Common myeloid progenitor, CD34-positive (primary cell): ENCODE results near the gene EGFL7.

Experiments used
- CTCF ChIA-PET: fragments of 350-600 bp; sonication (Branson Sonifier 250); formaldehyde crosslinking; loops from one replicate; lab custom pipeline; 2021; ENCODE audit warnings: antibody characterized with exemption; lab: Charles Lee
- POLR2A ChIA-PET: fragments of 350-600 bp; sonication (Branson Sonifier 250); formaldehyde crosslinking; loops from one replicate; lab custom pipeline; 2021; ENCODE audit warnings: antibody characterized with exemption; lab: Charles Lee
- DNase-seq, 3 donors: peaks; one replicate each; pipeline versions ENCODE4 v3.0.0 to v3.0.0-alpha.2; 2013
- H3K27ac ChIP-seq, 2 experiments: 1 replicate in 1 of 2; 2 replicates in 1 of 2; pipeline ENCODE4 v1.7.0; 2013; ENCODE audit warnings: inconsistent platforms in 2 of 2, low read length in 2 of 2, mild to moderate bottlenecking in 2 of 2, low read depth in 1 of 2, moderate library complexity in 1 of 2; ENCODE audit not compliant: severe bottlenecking in 2 of 2, insufficient read depth in 1 of 2, poor library complexity in 1 of 2
- H3K27me3 ChIP-seq, 5 experiments: replicated peaks in 2 of 5; 1 replicate in 3 of 5; 2 replicates in 2 of 5; pipeline versions ENCODE4 v1.6.1 to v1.7.0; 2013; ENCODE audit warnings: low read length in 4 of 5, mild to moderate bottlenecking in 2 of 5, moderate library complexity in 2 of 5, inconsistent platforms in 1 of 5; ENCODE audit not compliant: insufficient read depth in 5 of 5, control insufficient read depth in 4 of 5
- H3K36me3 ChIP-seq, 4 experiments: 1 replicate in 2 of 4; 2 replicates in 2 of 4; pipeline versions ENCODE4 v1.6.1 to v1.7.0; 2013; ENCODE audit warnings: low read length in 3 of 4, control low read depth in 1 of 4, mild to moderate bottlenecking in 1 of 4; ENCODE audit not compliant: control insufficient read depth in 4 of 4, insufficient read depth in 4 of 4
- H3K4me1 ChIP-seq, 4 experiments: 1 replicate in 3 of 4; 2 replicates in 1 of 4; pipeline versions ENCODE4 v1.6.1 to v1.7.1; 2013; ENCODE audit warnings: low read length in 3 of 4, mild to moderate bottlenecking in 3 of 4, control low read depth in 1 of 4, inconsistent platforms in 1 of 4, moderate library complexity in 1 of 4; ENCODE audit not compliant: control insufficient read depth in 4 of 4, insufficient read depth in 4 of 4; ENCODE audit errors: control extremely low read depth in 1 of 4
- H3K4me3 ChIP-seq, 7 experiments: 1 replicate in 4 of 7; 2 replicates in 3 of 7; pipeline versions ENCODE4 v1.5.1 to v1.7.0; 2013; ENCODE audit warnings: mild to moderate bottlenecking in 7 of 7, low read length in 6 of 7, moderate library complexity in 6 of 7, inconsistent platforms in 2 of 7, low read depth in 2 of 7, control low read depth in 1 of 7; ENCODE audit not compliant: insufficient read depth in 4 of 7, control insufficient read depth in 1 of 7; ENCODE audit errors: extremely low read depth in 1 of 7
- H3K9me3 ChIP-seq, 5 experiments: 1 replicate in 4 of 5; 2 replicates in 1 of 5; pipeline versions ENCODE4 v1.6.1 to v1.7.1; 2013; ENCODE audit warnings: low read length in 4 of 5, mild to moderate bottlenecking in 2 of 5, inconsistent platforms in 1 of 5, low read depth in 1 of 5, moderate library complexity in 1 of 5; ENCODE audit not compliant: control insufficient read depth in 4 of 5, insufficient read depth in 2 of 5; ENCODE audit errors: control extremely low read depth in 1 of 5
- WGBS: methylation state at CpG from one replicate; pipeline ENCODE4 v1.1.5; 2013; ENCODE audit not compliant: insufficient coverage; 5-methylcytosine and 5-hydroxymethylcytosine counted together

Gene EGFL7

GRCh38 chr9:136616948-136617695, 45.6 kb upstream of the EGFL7 start:
- Histone ChIP-seq H3K4me1 (peaks cover 0 to 79% (median 53%) of the 10 kb centered on the region in 4 experiments), H3K4me3 (peak overlapping the region in 1 of 7 experiments; percentile 13), H3K27me3 (no peaks in the 10 kb centered on the region), H3K9me3 (no peaks in the 10 kb centered on the region), H3K36me3 (no peaks in the 10 kb centered on the region), H3K27ac (no peak overlapping the region)
- ChIA-PET POLR2A (interaction anchor here (1.1 kb wide), 1 partner anchor 87 kb away, joined by 4 read pairs; no protein-coding TSS in a partner anchor), CTCF (interaction anchor here (0.7 to 3.7 kb wide), 3 partner anchors 12 to 21 kb away, joined by 3 to 20 read pairs (median 3); no protein-coding TSS in a partner anchor)
- 91% methylated on average over 17 of the region's 22 CpGs for WGBS
- DNase-seq, result no peak

GRCh38 chr9:136617746-136618579, 44.8 kb upstream of the EGFL7 start:
- Histone ChIP-seq H3K4me1 (peaks cover 0 to 87% (median 60%) of the 10 kb centered on the region in 4 experiments), H3K36me3 (no peaks in the 10 kb centered on the region), H3K9me3 (no peaks in the 10 kb centered on the region), H3K27me3 (no peaks in the 10 kb centered on the region), H3K4me3 (no peak overlapping the region), H3K27ac (no peak overlapping the region)
- DNase-seq, result no peak
- CTCF ChIA-PET, result interaction anchor here (0.7 to 3.7 kb wide), 3 partner anchors 11 to 22 kb away, joined by 3 to 20 read pairs (median 3); no protein-coding TSS in a partner anchor
- POLR2A ChIA-PET, result interaction anchor here (0.7 to 1.1 kb wide), 3 partner anchors 78 to 411 kb away, joined by 4 read pairs; no protein-coding TSS in a partner anchor
- WGBS, result 90% methylated on average over 22 of the region's 26 CpGs

- H3K27me3 ChIP-seq, result no peaks in the 10 kb centered on the region
- no peaks in the 10 kb centered on the region for H3K36me3 ChIP-seq
- ChIA-PET POLR2A (interaction anchor here (0.7 to 1.5 kb wide), 7 partner anchors 9 to 410 kb away, joined by 3 to 6 read pairs (median 4); no protein-coding TSS in a partner anchor), CTCF (interaction anchor here (1.3 to 3.7 kb wide), 6 partner anchors 10 to 132 kb away, joined by 3 to 20 read pairs (median 5); no protein-coding TSS in a partner anchor)
- H3K9me3 ChIP-seq, result no peaks in the 10 kb centered on the region
- H3K4me1 ChIP-seq, result peaks cover 0 to 96% (median 68%) of the 10 kb centered on the region in 4 experiments
- 26% methylated on average over 13 of the region's 27 CpGs for WGBS
- peak overlapping the region in 2 of 7 experiments; percentile 32 to 45 for H3K4me3 ChIP-seq
- H3K27ac ChIP-seq, result no peak overlapping the region
- DNase-seq, result peak; percentile 52 to 87 (median 79)
Observed at GRCh38 chr9:136618580-136619547, 43.9 kb upstream of the EGFL7 start.

GRCh38 chr9:136619742-136620440, 42.8 kb upstream of the EGFL7 start:
- peak in 2 of 3 donors; percentile 72 to 79 for DNase-seq
- H3K4me3 ChIP-seq, result peak overlapping the region in 3 of 7 experiments; percentile 4 to 45 (median 26)
- CTCF ChIA-PET, result interaction anchor here (1.3 to 3.7 kb wide), 6 partner anchors 9 to 133 kb away, joined by 3 to 20 read pairs (median 5); no protein-coding TSS in a partner anchor
- no peaks in the 10 kb centered on the region for H3K9me3 ChIP-seq
- POLR2A ChIA-PET, result interaction anchor here (0.7 to 1.5 kb wide), 6 partner anchors 8 to 90 kb away, joined by 3 to 6 read pairs (median 4); no protein-coding TSS in a partner anchor
- under 1% methylated on average over 17 of the region's 26 CpGs for WGBS
- no peaks in the 10 kb centered on the region for H3K36me3 ChIP-seq
- H3K4me1 ChIP-seq, result peaks cover 0 to 100% (median 79%) of the 10 kb centered on the region in 4 experiments
- no peaks in the 10 kb centered on the region for H3K27me3 ChIP-seq
- no peak overlapping the region for H3K27ac ChIP-seq

GRCh38 chr9:136620441-136621018, 42.2 kb upstream of the EGFL7 start:
- Histone ChIP-seq H3K4me3 (no peak overlapping the region), H3K27ac (no peak overlapping the region), H3K4me1 (peaks cover 0 to 100% (median 85%) of the 10 kb centered on the region in 4 experiments), H3K36me3 (no peaks in the 10 kb centered on the region), H3K27me3 (no peaks in the 10 kb centered on the region), H3K9me3 (no peaks in the 10 kb centered on the region)
- DNase-seq, result no peak
- 97% methylated on average over 21 of the region's 29 CpGs for WGBS
- POLR2A ChIA-PET, result interaction anchor here (0.9 to 1.5 kb wide), 2 partner anchors 82 to 84 kb away, joined by 3 to 6 read pairs; no protein-coding TSS in a partner anchor
- CTCF ChIA-PET, result interaction anchor here (1.3 to 3.7 kb wide), 6 partner anchors 8 to 134 kb away, joined by 3 to 20 read pairs (median 5); no protein-coding TSS in a partner anchor
